ENCODE results near the gene PARK7.

DNA sequence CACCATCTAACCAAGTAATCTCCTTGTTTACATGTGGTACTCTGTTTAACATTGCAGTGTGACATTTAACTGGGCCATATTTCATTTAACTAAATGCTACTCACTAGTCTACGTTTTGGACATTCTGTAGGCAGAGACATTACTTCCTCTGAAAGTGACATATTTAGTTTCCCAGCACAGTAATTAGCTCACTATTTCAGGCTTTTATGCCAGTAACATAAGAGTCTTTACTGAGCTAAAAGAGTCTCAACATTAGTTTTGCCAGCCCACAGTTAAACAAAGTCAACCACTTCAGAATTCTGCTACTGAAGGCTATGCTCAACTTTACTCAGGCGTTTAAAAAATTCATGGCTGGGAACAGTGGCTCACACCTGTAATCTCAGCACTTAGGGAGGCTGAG lies 18.3 kb upstream of the PARK7 start:
- no peak for TF ChIP-seq EZH2phosphoT487 (IDR thresholded peaks at IDR 0.05; ENCODE audit: borderline replicate concordance)
- TF ChIP-seq, protein P1, sequence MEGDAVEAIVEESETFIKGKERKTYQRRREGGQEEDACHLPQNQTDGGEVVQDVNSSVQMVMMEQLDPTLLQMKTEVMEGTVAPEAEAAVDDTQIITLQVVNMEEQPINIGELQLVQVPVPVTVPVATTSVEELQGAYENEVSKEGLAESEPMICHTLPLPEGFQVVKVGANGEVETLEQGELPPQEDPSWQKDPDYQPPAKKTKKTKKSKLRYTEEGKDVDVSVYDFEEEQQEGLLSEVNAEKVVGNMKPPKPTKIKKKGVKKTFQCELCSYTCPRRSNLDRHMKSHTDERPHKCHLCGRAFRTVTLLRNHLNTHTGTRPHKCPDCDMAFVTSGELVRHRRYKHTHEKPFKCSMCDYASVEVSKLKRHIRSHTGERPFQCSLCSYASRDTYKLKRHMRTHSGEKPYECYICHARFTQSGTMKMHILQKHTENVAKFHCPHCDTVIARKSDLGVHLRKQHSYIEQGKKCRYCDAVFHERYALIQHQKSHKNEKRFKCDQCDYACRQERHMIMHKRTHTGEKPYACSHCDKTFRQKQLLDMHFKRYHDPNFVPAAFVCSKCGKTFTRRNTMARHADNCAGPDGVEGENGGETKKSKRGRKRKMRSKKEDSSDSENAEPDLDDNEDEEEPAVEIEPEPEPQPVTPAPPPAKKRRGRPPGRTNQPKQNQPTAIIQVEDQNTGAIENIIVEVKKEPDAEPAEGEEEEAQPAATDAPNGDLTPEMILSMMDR (IDR thresholded peaks at IDR 0.05 in 2 of 3, conservative IDR thresholded peaks at IDR 0.05 in 1 of 3; ENCODE audit: borderline replicate concordance in 1 of 3, insufficient read depth in 1 of 3, low read depth in 2 of 3, low read length in 2 of 3): no peak
- TF ChIP-seq JUND (IDR thresholded peaks at IDR 0.05): no peak
- TF ChIP-seq, protein P2, sequence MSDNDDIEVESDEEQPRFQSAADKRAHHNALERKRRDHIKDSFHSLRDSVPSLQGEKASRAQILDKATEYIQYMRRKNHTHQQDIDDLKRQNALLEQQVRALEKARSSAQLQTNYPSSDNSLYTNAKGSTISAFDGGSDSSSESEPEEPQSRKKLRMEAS (IDR thresholded peaks at IDR 0.05): no peak
- no peak for TF ChIP-seq POLR2A (IDR thresholded peaks at IDR 0.05; ENCODE audit: borderline replicate concordance, extremely low read depth, insufficient read depth, insufficient read length)
- no peak for TF ChIP-seq SP1 (IDR thresholded peaks at IDR 0.05; ENCODE audit: low read depth)
- TF ChIP-seq, protein P3, sequence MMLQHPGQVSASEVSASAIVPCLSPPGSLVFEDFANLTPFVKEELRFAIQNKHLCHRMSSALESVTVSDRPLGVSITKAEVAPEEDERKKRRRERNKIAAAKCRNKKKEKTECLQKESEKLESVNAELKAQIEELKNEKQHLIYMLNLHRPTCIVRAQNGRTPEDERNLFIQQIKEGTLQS (IDR thresholded peaks at IDR 0.05): no peak
- TF ChIP-seq CEBPB (IDR thresholded peaks at IDR 0.05; ENCODE audit: low read depth): no peak
- TF ChIP-seq SRF (IDR thresholded peaks at IDR 0.05; ENCODE audit: low read depth): no peak
- TF ChIP-seq POLR2AphosphoS5 (IDR thresholded peaks at IDR 0.05; ENCODE audit: low read depth, low read length): no peak
- TF ChIP-seq SIN3A (IDR thresholded peaks at IDR 0.05; ENCODE audit: low read depth): no peak
- TF ChIP-seq EZH2 (IDR thresholded peaks at IDR 0.05): no peak
